Measurements from ENCODE around the gene NEK6. TPM values are rescaled to one million over a fixed set of nuclear protein-coding genes. Genes with fewer than 3 reads are reported as not detected.

The NEK6 gene
- total RNA-seq, 1 donor, result 11.2 TPM

DNA sequence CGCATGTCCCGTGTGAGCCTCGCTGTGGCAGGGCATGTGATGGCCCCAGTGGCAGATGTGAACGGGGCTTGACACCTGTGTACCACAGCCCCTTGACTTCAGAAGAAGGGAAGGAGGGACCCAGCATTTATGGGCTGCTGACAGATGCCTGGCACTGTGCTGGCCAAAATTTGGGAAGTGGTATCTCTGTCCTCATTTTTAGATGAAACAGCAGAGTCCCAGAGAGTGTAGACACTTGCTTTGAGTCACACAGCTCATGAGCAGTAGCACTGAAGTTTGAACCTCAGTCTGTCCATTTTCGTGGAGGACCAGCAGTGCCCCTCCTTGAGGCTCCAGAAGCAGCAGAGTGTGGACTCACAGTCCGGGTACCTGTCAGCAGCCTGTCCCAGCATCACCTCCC is 16.5 kb downstream of the NEK6 start:
- Histone ChIP-seq H3K9me3 (ENCODE audit: low read depth, low read length) (no peaks in the 10 kb centered on the region), H3K27me3 (ENCODE audit: insufficient read depth, low read length) (no peaks in the 10 kb centered on the region), H3K4me1 (ENCODE audit: insufficient read depth, low read length) (peaks cover 64% of the 10 kb centered on the region), H3K4me3 (ENCODE audit: low read length) (no peak overlapping the region)

DNA sequence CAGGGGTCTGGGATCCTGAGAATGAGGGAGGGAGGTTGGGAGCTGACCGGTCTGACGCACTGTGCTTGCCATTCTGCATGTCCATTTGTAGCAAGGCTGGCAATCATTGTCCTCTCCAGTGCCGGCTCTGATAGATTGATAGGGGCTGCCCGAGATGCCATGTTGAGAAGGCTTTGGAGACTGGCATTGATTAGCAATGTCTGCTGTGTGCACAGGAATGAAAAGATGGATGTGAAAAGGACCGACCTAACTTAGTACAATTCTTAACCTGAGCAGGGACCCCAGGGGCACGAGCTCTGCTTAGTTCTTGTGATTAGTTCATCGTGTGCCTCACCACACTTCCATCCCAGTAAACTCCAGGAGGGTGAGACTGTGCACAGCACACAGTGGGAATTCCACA is 17.0 kb downstream of the NEK6 start:
- Histone ChIP-seq H3K4me1 (ENCODE audit: insufficient read depth, low read length) (peaks cover 64% of the 10 kb centered on the region), H3K27me3 (ENCODE audit: insufficient read depth, low read length) (no peaks in the 10 kb centered on the region), H3K9me3 (ENCODE audit: low read depth, low read length) (no peaks in the 10 kb centered on the region), H3K4me3 (ENCODE audit: low read length) (no peak overlapping the region)

- Histone ChIP-seq H3K9me3 (ENCODE audit: low read depth, low read length) (no peaks in the 10 kb centered on the region), H3K27me3 (ENCODE audit: insufficient read depth, low read length) (no peaks in the 10 kb centered on the region), H3K4me1 (ENCODE audit: insufficient read depth, low read length) (peaks cover 69% of the 10 kb centered on the region), H3K4me3 (ENCODE audit: low read length) (no peak overlapping the region)
Observed at GRCh38 chr9:124277420-124277819, 19.7 kb downstream of the NEK6 start.

DNA sequence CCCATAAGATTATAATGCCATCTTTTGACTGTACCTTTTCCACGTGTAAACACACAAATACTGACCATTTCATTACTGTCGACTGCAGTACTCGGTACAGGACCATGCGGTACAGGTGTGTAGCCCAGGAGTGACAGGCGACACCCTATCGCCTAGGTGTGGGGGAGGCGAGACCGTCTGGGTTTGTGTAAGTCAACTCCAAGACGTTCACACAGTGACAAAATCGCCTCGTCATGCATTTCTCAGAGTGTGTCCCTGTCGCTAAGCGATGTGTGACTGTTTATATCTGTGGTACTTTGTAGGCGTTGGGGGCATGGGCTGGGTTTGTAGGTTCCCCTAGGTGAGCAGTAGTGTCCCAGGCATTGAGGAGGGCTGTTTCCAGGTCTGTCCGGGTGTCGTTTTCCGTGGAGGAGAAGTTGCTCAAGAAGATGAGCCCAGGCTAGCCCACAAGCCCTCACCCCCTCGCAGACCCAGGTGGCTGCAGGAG is 20.3 kb downstream of the NEK6 start:
- H3K4me1 ChIP-seq (ENCODE audit: insufficient read depth, low read length), result peaks cover 69% of the 10 kb centered on the region
- no peak overlapping the region for H3K4me3 ChIP-seq (ENCODE audit: low read length)
- H3K27me3 ChIP-seq (ENCODE audit: insufficient read depth, low read length), result no peaks in the 10 kb centered on the region
- H3K9me3 ChIP-seq (ENCODE audit: low read depth, low read length), result no peaks in the 10 kb centered on the region

DNA sequence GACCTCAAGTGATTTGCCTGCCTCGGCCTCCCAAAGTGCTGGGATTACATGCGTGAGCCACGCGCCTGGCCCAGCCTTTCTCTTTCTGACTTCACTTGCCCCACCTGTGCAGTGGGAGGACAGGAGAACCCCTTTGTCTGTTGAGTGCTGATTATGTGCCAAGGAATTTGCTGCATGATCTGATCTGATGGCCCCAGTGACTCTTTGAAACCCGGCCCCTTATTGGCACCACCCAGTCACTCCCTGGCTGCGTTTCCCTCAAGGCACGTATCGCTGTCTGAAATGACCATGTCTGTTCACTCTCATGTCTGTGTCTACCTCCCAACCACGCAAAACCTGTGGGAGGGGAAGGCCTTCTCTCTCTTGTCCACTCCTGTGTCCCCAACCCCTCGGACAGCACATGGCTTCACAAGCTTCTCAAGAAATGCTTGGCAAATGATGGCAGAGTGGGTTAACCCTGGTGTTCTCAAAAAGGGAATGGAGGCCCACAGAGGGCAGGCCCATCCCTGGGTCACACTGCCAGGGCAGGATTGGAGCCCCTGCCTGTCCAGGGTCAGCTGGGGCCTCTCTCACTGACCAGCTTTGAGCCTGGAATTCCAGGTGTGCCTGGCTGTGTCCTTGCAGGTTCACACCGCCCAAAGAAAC is 21.9 kb downstream of the NEK6 start:
- Histone ChIP-seq H3K4me3 (ENCODE audit: low read length) (no peak overlapping the region), H3K4me1 (ENCODE audit: insufficient read depth, low read length) (peaks cover 60% of the 10 kb centered on the region), H3K27me3 (ENCODE audit: insufficient read depth, low read length) (no peaks in the 10 kb centered on the region), H3K9me3 (ENCODE audit: low read depth, low read length) (no peaks in the 10 kb centered on the region)

DNA sequence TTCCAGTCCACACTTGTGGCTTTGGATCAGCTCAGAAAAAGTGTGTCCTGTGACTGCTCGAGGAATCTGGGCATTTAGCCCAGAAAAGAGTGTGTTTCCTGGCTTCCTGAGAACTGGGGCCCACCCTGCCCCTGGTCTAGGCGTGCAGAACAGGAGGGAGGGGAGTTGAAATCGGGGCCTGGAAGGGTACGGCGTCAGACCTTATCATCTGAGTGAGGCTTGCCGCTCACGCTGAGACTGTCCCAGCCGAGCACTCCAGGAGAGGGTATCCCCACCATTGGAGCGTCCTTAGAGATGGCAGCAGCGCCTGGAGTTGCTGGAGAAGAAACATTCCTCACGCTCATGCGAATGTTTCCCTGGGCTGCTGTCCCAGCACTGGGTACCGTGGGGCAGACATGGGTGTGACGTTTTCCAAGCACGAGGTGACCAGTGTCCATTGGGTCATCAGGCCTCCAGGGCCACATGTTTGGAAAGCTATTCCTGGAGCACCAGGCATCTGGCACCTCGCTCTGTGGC is 22.5 kb downstream of the NEK6 start:
- Histone ChIP-seq H3K9me3 (ENCODE audit: low read depth, low read length) (no peaks in the 10 kb centered on the region), H3K4me1 (ENCODE audit: insufficient read depth, low read length) (peaks cover 66% of the 10 kb centered on the region), H3K4me3 (ENCODE audit: low read length) (no peak overlapping the region), H3K27me3 (ENCODE audit: insufficient read depth, low read length) (no peaks in the 10 kb centered on the region)

GRCh38 chr9:124281931-124282371 is 24.2 kb downstream of the NEK6 start:
- no peak overlapping the region for H3K4me3 ChIP-seq (ENCODE audit: low read length)
- no peaks in the 10 kb centered on the region for H3K9me3 ChIP-seq (ENCODE audit: low read depth, low read length)
- no peaks in the 10 kb centered on the region for H3K27me3 ChIP-seq (ENCODE audit: insufficient read depth, low read length)
- peaks cover 83% of the 10 kb centered on the region for H3K4me1 ChIP-seq (ENCODE audit: insufficient read depth, low read length)

- H3K4me1 ChIP-seq (ENCODE audit: insufficient read depth, low read length), result peaks cover 81% of the 10 kb centered on the region
- no peak overlapping the region for H3K4me3 ChIP-seq (ENCODE audit: low read length)
- no peaks in the 10 kb centered on the region for H3K27me3 ChIP-seq (ENCODE audit: insufficient read depth, low read length)
- no peaks in the 10 kb centered on the region for H3K9me3 ChIP-seq (ENCODE audit: low read depth, low read length)
Observed at GRCh38 chr9:124282442-124283227, 24.9 kb downstream of the NEK6 start.

GRCh38 chr9:124283228-124283814 is 25.6 kb downstream of the NEK6 start:
- no peak overlapping the region for H3K4me3 ChIP-seq (ENCODE audit: low read length)
- H3K27me3 ChIP-seq (ENCODE audit: insufficient read depth, low read length), result no peaks in the 10 kb centered on the region
- H3K4me1 ChIP-seq (ENCODE audit: insufficient read depth, low read length), result peaks cover 77% of the 10 kb centered on the region
- no peaks in the 10 kb centered on the region for H3K9me3 ChIP-seq (ENCODE audit: low read depth, low read length)

- no peaks in the 10 kb centered on the region for H3K27me3 ChIP-seq (ENCODE audit: insufficient read depth, low read length)
- no peak overlapping the region for H3K4me3 ChIP-seq (ENCODE audit: low read length)
- H3K4me1 ChIP-seq (ENCODE audit: insufficient read depth, low read length), result peaks cover 70% of the 10 kb centered on the region
- H3K9me3 ChIP-seq (ENCODE audit: low read depth, low read length), result no peaks in the 10 kb centered on the region
Observed at GRCh38 chr9:124284237-124284831, 26.6 kb downstream of the NEK6 start.

DNA sequence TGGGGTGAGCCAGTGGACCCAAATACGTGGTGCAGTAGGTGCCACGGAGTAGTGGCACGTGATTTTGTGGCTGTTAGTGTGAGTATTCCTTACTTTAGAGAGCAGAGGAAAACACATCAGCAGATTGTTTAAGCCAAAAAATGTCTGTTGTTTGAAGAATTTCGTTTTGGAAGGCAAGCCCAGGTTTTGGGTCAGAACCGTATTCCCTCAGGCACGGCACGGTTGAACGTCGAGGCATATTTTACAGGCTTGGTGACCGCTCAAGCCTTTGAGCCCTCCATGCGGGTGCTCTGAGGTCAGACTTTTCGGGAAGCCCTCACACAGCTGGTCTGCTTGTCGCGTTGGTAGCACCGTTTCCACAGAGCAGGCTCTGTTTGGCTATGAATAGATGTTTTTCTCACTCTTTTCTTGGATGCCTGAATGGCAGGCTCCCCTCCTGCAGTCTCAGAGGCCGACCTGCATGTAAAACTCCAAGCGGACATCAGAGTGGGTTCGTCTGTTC is 27.2 kb downstream of the NEK6 start:
- peaks cover 72% of the 10 kb centered on the region for H3K4me1 ChIP-seq (ENCODE audit: insufficient read depth, low read length)
- H3K9me3 ChIP-seq (ENCODE audit: low read depth, low read length), result no peaks in the 10 kb centered on the region
- H3K27me3 ChIP-seq (ENCODE audit: insufficient read depth, low read length), result no peaks in the 10 kb centered on the region
- no peak overlapping the region for H3K4me3 ChIP-seq (ENCODE audit: low read length)

DNA sequence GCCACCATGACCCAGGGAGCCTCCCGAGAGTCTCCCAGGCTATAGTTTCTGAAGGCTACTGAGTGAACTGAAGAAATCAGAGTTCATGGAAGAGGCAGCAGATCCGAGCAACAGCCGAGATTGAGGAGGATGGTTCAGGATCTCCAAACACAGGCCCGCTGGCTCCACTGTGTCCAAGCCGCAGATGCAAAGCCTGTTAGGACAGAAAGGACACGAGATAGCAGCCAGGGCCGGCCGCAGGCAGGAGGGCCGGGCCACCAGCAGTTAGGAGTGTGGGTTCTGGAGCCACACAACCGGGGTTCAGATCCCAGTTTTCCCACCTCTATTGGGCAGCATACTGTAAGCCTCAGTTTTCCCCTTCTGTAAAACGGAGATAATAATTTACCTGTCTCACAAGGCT is 27.7 kb downstream of the NEK6 start:
- peaks cover 72% of the 10 kb centered on the region for H3K4me1 ChIP-seq (ENCODE audit: insufficient read depth, low read length)
- no peaks in the 10 kb centered on the region for H3K9me3 ChIP-seq (ENCODE audit: low read depth, low read length)
- no peaks in the 10 kb centered on the region for H3K27me3 ChIP-seq (ENCODE audit: insufficient read depth, low read length)
- no peak overlapping the region for H3K4me3 ChIP-seq (ENCODE audit: low read length)

DNA sequence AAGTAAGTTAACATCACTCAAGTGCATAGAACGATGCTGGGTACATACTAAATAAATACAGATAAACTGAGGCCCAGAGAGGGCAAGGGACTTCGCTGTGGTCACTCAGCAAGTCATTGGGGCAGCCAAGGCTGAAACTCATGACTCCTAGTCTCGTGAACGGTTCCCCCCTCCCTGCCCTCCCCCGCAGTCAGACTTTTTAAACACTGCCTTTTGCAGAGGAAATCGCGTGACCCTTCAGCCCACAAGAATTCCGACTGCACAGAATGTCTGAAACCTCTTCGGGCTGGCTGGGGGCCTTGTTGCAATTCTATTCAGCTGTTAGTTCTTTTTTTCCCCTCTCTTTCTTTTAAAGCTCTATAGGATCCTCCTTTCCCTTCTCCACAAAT is 28.1 kb downstream of the NEK6 start:
- Histone ChIP-seq H3K27me3 (ENCODE audit: insufficient read depth, low read length) (no peaks in the 10 kb centered on the region), H3K4me1 (ENCODE audit: insufficient read depth, low read length) (peaks cover 73% of the 10 kb centered on the region), H3K9me3 (ENCODE audit: low read depth, low read length) (no peaks in the 10 kb centered on the region), H3K4me3 (ENCODE audit: low read length) (no peak overlapping the region)

GRCh38 chr9:124286292-124286931 is 28.7 kb downstream of the NEK6 start:
- Histone ChIP-seq H3K4me3 (ENCODE audit: low read length) (no peak overlapping the region), H3K4me1 (ENCODE audit: insufficient read depth, low read length) (peaks cover 73% of the 10 kb centered on the region), H3K27me3 (ENCODE audit: insufficient read depth, low read length) (no peaks in the 10 kb centered on the region), H3K9me3 (ENCODE audit: low read depth, low read length) (no peaks in the 10 kb centered on the region)
